HepG2 (cell line): Measurements from ENCODE around the gene TRIO. TPM values are rescaled to one million over a fixed set of nuclear protein-coding genes. Genes with fewer than 3 reads are reported as not detected.

Experiments used
- ATAC-seq: fragments of 200-7000 bp; cut with Tn5 transposase; 3 replicates; pipeline ENCODE4 v1.9.1; 2020; ENCODE audit warnings: mild to moderate bottlenecking, moderate library complexity
- BruUV-seq: library from RNA; stranded (reverse); fragments of 400-500 nt; replicated peaks from 2 replicates; lab custom pipeline; 2021; lab: Mats Ljungman, UMichigan
- CTCF ChIA-PET: fragments of 300-600 bp; formaldehyde crosslinking; extraction: SDS; loops from one replicate; lab custom pipeline; 2021; ENCODE audit warnings: low total read pairs, inconsistent platforms, low intra/inter-chr PET ratio; lab: Yijun Ruan, JAX
- POLR2A ChIA-PET: fragments of 350-600 bp; sonication (Branson Sonifier 250); formaldehyde crosslinking; loops from one replicate; lab custom pipeline; 2020; ENCODE audit warnings: antibody characterized with exemption, inconsistent platforms; lab: Yijun Ruan, JAX
- DNase-seq: peaks from one replicate; pipeline ENCODE4 v3.0.0-alpha.2; 2015; ENCODE audit warnings: low spot score
- FAIRE-seq: peaks from 3 replicates; lab custom pipeline; 2011; peaks lifted over from hg19 to GRCh38; lab: Jason Lieb, UNC
- H2AFZ ChIP-seq: one replicate; pipeline ENCODE4 v1.6.1; 2011; ENCODE audit warnings: low read length, inconsistent platforms
- H3K27ac ChIP-seq: fragments of 300-600 bp; 3 replicates; pipeline ENCODE4 v1.8.0; 2011; ENCODE audit warnings: mixed run types, mild to moderate bottlenecking, mixed read lengths, low read length, inconsistent platforms; ENCODE audit not compliant: insufficient read depth; ENCODE audit errors: extremely low read length
- H3K27me3 ChIP-seq, 2 experiments: fragments of 200-600 bp in 1 of 2; 2 replicates in 1 of 2; 3 replicates in 1 of 2; pipeline versions ENCODE4 v1.6.0 to v1.8.0; 2011; ENCODE audit warnings: low read length in 2 of 2, mild to moderate bottlenecking in 2 of 2, moderate library complexity in 2 of 2, inconsistent platforms in 1 of 2; ENCODE audit not compliant: insufficient read depth in 2 of 2, control insufficient read depth in 1 of 2
- H3K36me3 ChIP-seq, 2 experiments: fragments of 200-600 bp in 1 of 2; replicated peaks in 1 of 2; 2 replicates in 1 of 2; 3 replicates in 1 of 2; pipeline versions ENCODE4 v1.5.1 to v1.8.0; 2011; ENCODE audit warnings: low read length in 2 of 2, inconsistent platforms in 1 of 2; ENCODE audit not compliant: insufficient read depth in 2 of 2, control insufficient read depth in 1 of 2
- H3K4me1 ChIP-seq: 2 replicates; pipeline ENCODE4 v1.5.1; 2012; ENCODE audit warnings: low read length, inconsistent platforms; ENCODE audit not compliant: insufficient read depth
- H3K4me2 ChIP-seq: 2 replicates; pipeline ENCODE4 v1.6.0; 2011; ENCODE audit warnings: low read depth, low read length, inconsistent platforms
- H3K4me3 ChIP-seq, 3 experiments: fragments of 200-600 bp in 1 of 3; sonication (generic), shearing (Covaris generic) in 1 of 3; replicated peaks in 1 of 3; 2 replicates each; pipeline ENCODE4 v1.5.1; 2011 to 2016; ENCODE audit warnings: low read length in 3 of 3, inconsistent platforms in 2 of 3, low read depth in 2 of 3, mild to moderate bottlenecking in 2 of 3, control low read depth in 1 of 3, mixed read lengths in 1 of 3; ENCODE audit not compliant: insufficient read depth in 1 of 3
- H3K79me2 ChIP-seq: one replicate; pipeline ENCODE4 v1.6.1; 2011; ENCODE audit warnings: low read length, inconsistent platforms; ENCODE audit not compliant: insufficient read depth
- H3K9ac ChIP-seq: 2 replicates; pipeline ENCODE4 v1.6.0; 2011; ENCODE audit warnings: mild to moderate bottlenecking, low read depth, low read length, inconsistent platforms; ENCODE audit not compliant: insufficient read depth
- H3K9me3 ChIP-seq: 2 replicates; pipeline ENCODE4 v1.5.1; 2012; ENCODE audit warnings: mild to moderate bottlenecking, low read length
- H4K20me1 ChIP-seq: 2 replicates; pipeline ENCODE4 v1.6.0; 2011; ENCODE audit warnings: inconsistent platforms, mild to moderate bottlenecking, low read length, moderate library complexity; ENCODE audit not compliant: insufficient read depth
- LCORL ChIP-seq, 2 experiments: fragments of 450-650 bp in 1 of 2; sonication (generic) in 1 of 2; formaldehyde crosslinking in 1 of 2; IDR thresholded peaks; 2 replicates each; pipeline versions ENCODE4 v1.5.0 to v1.6.1; 2017 to 2020; ENCODE audit warnings: antibody characterized with exemption in 1 of 2, missing genetic modification reagents in 1 of 2
- NFIB ChIP-seq: sonication (generic); formaldehyde crosslinking; IDR thresholded peaks from 2 replicates; pipeline ENCODE4 v1.9.0; 2021; ENCODE audit warnings: missing genetic modification reagents, mild to moderate bottlenecking, borderline replicate concordance
- POLR2G ChIP-seq: fragments of 200-400 bp; formaldehyde crosslinking; IDR thresholded peaks from 2 replicates; pipeline ENCODE4 v1.6.1; 2018; ENCODE audit warnings: mild to moderate bottlenecking, low read depth, low read length, moderate library complexity
- REL ChIP-seq: sonication (generic); formaldehyde crosslinking; conservative IDR thresholded peaks from 2 replicates; pipeline ENCODE4 v1.8.0; 2022; ENCODE audit warnings: mild to moderate bottlenecking, missing genetic modification reagents, moderate library complexity
- SMAD3 ChIP-seq: sonication (generic); formaldehyde crosslinking; IDR thresholded peaks from 2 replicates; pipeline ENCODE4 v1.4.0; 2020; ENCODE audit warnings: missing genetic modification reagents
- SUZ12 ChIP-seq: fragments of 150-350 bp; IDR thresholded peaks from 2 replicates; pipeline ENCODE4 v1.6.1; 2014; ENCODE audit warnings: low read depth, low read length
- TBX2 ChIP-seq: sonication (generic); formaldehyde crosslinking; IDR thresholded peaks from 2 replicates; pipeline ENCODE4 v1.5.0; 2020; ENCODE audit warnings: missing genetic modification reagents, mild to moderate bottlenecking, borderline replicate concordance
- THYN1 ChIP-seq: sonication (generic); formaldehyde crosslinking; IDR thresholded peaks from 2 replicates; pipeline ENCODE4 v1.8.1; 2023; ENCODE audit warnings: low read depth, mild to moderate bottlenecking, moderate library complexity, missing genetic modification reagents, borderline replicate concordance
- ZBTB1 ChIP-seq: sonication (generic); formaldehyde crosslinking; IDR thresholded peaks from 2 replicates; pipeline ENCODE4 v1.4.0; 2020; ENCODE audit warnings: missing genetic modification reagents, borderline replicate concordance
- ZSCAN30 ChIP-seq: sonication (generic); formaldehyde crosslinking; IDR thresholded peaks from 2 replicates; pipeline ENCODE4 v1.5.0; 2020; ENCODE audit warnings: mild to moderate bottlenecking, missing genetic modification reagents
- WGBS: methylation state at CpG from one replicate; pipeline ENCODE4 v1.1.6; 2017; ENCODE audit warnings: low lambda C conversion rate; 5-methylcytosine and 5-hydroxymethylcytosine counted together
- in situ Hi-C: cut with HindIII; loops from 2 replicates; pipeline ENCODE4 v1.10.0; 2017; ENCODE audit warnings: low pct_unique_long_range_greater_than_20kb; ENCODE audit not compliant: extremely low pct_ligation_motif_present
- intact Hi-C: fragments of 100-400 bp; cut with micrococcal nuclease; formaldehyde crosslinking; loops from one replicate; pipeline ENCODE4 v1.10.0; 2022; ENCODE audit not compliant: unreplicated experiment
- polyA plus RNA-seq, 8 experiments: library from polyadenylated mRNA; depleted of rRNA in 3 of 8; stranded (reverse) in 7 of 8; unstranded in 1 of 8; fragments of >200 nt; fragmentation: Illumina TruSeq in 4 of 8; extraction: Trizol in 4 of 8; gene quantifications; 2 replicates each; pipeline versions ENCODE4 v1.2.1 to v1.2.3, GENCODE V29; 2011 to 2016; ENCODE audit warnings: low read depth in 4 of 8, missing spikeins in 1 of 8, mixed read lengths in 1 of 8; ENCODE audit not compliant: insufficient read depth in 1 of 8
- total RNA-seq, 5 experiments: library from RNA; depleted of rRNA; stranded (reverse); fragments of >200 nt; fragmentation: Illumina TruSeq; extraction: Trizol; gene quantifications; 2 replicates each; pipeline ENCODE4 v1.2.3, GENCODE V29; 2016; ENCODE audit warnings: low read depth in 1 of 5

TRIO gene
- total and polyA plus RNA-seq, 2 of the 13 experiments (the other 11 are each of a cell fraction or from before 2014, with no cell fraction given) = 45.2 to 45.9 TPM

- Histone ChIP-seq H3K9ac (no peak overlapping the region), H3K79me2 (peaks cover 90% of the 10 kb centered on the region), H3K36me3 (peaks cover 0 to 1% of the 10 kb centered on the region in 2 experiments; a peak in 1 of 5 replicates), H3K4me2 (no peak overlapping the region), H3K4me1 (peaks cover 21% of the 10 kb centered on the region), H2AFZ (no peak overlapping the region), H4K20me1 (peaks cover 17% of the 10 kb centered on the region; the same call in 1 of the 2 replicates), H3K27ac (no peak overlapping the region)
- no peak for ATAC-seq
- BruUV-seq = no TSS peak
- no peak for DNase-seq
- ChIA-PET CTCF (no interaction called here), POLR2A (no interaction called here)
- no peak for FAIRE-seq
- WGBS = 96% methylated on average over 5 of the region's 6 CpGs
- TF ChIP-seq THYN1 (CRISPR knock-in tag) (no peak), ZSCAN30 (CRISPR knock-in tag) (no peak), SMAD3 (CRISPR knock-in tag) (no peak), REL (CRISPR knock-in tag) (no peak), POLR2G (no peak), LCORL (IDR thresholded peaks at IDR 0.05) (no peak), LCORL (CRISPR knock-in tag; IDR thresholded peaks at IDR 0.05) (no peak), TBX2 (CRISPR knock-in tag) (no peak), ZBTB1 (CRISPR knock-in tag) (no peak), SUZ12 (no peak), NFIB (CRISPR knock-in tag) (no peak)
- TF ChIP-seq, all 625 proteins: peak for 0
- no peak overlapping the region for H3K4me3 ChIP-seq
- intact Hi-C loops = no loop called here
- H3K9me3 ChIP-seq = no peaks in the 10 kb centered on the region
- H3K27me3 ChIP-seq = no peaks in the 10 kb centered on the region
- in situ Hi-C loops = no loop called here
Observed at GRCh38 chr5:14249258-14250082, 106.3 kb downstream of the TRIO start.
